Stimulated activated naive CD4-positive, alpha-beta T cell treated with Interleukin-2 at 50 U/mL for 16 hours (primary cell): ENCODE data around the gene EPB41L2.
"Not testable (repeated sequence)": the region's sequence is repeated elsewhere in the genome, so short reads cannot be mapped to it uniquely, and the experiment has no call there.

Experiments used
- DNase-seq: peaks from one replicate; lab custom pipeline; 2025; lab: John Stamatoyannopoulos, UW

Gene EPB41L2

GRCh38 chr6:131063028-131063763, at the start of gene EPB41L2:
EPB41L2 (minus strand) TSS chr6:131063245; CDS start chr6:130956485, 106,760 bp downstream.
- peak; percentile 68 for DNase-seq

- no peak for DNase-seq
These were observed 49.2 kb upstream of the EPB41L2 start for GRCh38 chr6:131112249-131112648.

GRCh38 chr6:131107151-131107550, 44.1 kb upstream of the EPB41L2 start:
- no peak for DNase-seq

- no peak for DNase-seq
These were observed 40.9 kb upstream of the EPB41L2 start for GRCh38 chr6:131103901-131104300.

- no peak for DNase-seq
These were observed 40.3 kb upstream of the EPB41L2 start for GRCh38 chr6:131103296-131103695.

- no peak for DNase-seq
These were observed 39.1 kb upstream of the EPB41L2 start for GRCh38 chr6:131101911-131102680.

GRCh38 chr6:131096786-131097185, 33.7 kb upstream of the EPB41L2 start:
- DNase-seq = no peak

GRCh38 chr6:131093334-131093733, 30.3 kb upstream of the EPB41L2 start:
- no peak for DNase-seq

GRCh38 chr6:131091944-131092343, 28.9 kb upstream of the EPB41L2 start:
- DNase-seq = not testable (repeated sequence)

GRCh38 chr6:131090339-131090738, 27.3 kb upstream of the EPB41L2 start:
- DNase-seq = not testable (repeated sequence)

- DNase-seq = no peak
These were observed 21.9 kb upstream of the EPB41L2 start for GRCh38 chr6:131084982-131085381.

GRCh38 chr6:131083687-131084086, 20.6 kb upstream of the EPB41L2 start:
- DNase-seq = no peak

- no peak for DNase-seq
These were observed 19.3 kb upstream of the EPB41L2 start for GRCh38 chr6:131082335-131082734.

- no peak for DNase-seq
These were observed 17.0 kb upstream of the EPB41L2 start for GRCh38 chr6:131080084-131080483.

- DNase-seq = no peak
These were observed 10.5 kb upstream of the EPB41L2 start for GRCh38 chr6:131073577-131073976.

GRCh38 chr6:131070061-131070460, 7.0 kb upstream of the EPB41L2 start:
- no peak for DNase-seq

GRCh38 chr6:131068165-131068564, 5.1 kb upstream of the EPB41L2 start:
- no peak for DNase-seq

GRCh38 chr6:131067521-131067920, 4.5 kb upstream of the EPB41L2 start:
- no peak for DNase-seq

- DNase-seq = no peak
These were observed 2.8 kb upstream of the EPB41L2 start for GRCh38 chr6:131065824-131066171.

- no peak for DNase-seq
These were observed 2.2 kb upstream of the EPB41L2 start for GRCh38 chr6:131065112-131065823.

GRCh38 chr6:131063764-131064272, 773 bp upstream of the EPB41L2 start:
- no peak for DNase-seq

GRCh38 chr6:131062241-131063027, 611 bp downstream of the EPB41L2 start:
- DNase-seq = no peak
